NCI-H1436 treated with DMSO at 0.1 percent for 48 hours (cell line): ENCODE measurements around the gene MACROH2A1.

ENCODE experiments used
- DNase-seq: peaks from one replicate; lab custom pipeline; 2025; lab: John Stamatoyannopoulos, UW

The MACROH2A1 gene

DNA sequence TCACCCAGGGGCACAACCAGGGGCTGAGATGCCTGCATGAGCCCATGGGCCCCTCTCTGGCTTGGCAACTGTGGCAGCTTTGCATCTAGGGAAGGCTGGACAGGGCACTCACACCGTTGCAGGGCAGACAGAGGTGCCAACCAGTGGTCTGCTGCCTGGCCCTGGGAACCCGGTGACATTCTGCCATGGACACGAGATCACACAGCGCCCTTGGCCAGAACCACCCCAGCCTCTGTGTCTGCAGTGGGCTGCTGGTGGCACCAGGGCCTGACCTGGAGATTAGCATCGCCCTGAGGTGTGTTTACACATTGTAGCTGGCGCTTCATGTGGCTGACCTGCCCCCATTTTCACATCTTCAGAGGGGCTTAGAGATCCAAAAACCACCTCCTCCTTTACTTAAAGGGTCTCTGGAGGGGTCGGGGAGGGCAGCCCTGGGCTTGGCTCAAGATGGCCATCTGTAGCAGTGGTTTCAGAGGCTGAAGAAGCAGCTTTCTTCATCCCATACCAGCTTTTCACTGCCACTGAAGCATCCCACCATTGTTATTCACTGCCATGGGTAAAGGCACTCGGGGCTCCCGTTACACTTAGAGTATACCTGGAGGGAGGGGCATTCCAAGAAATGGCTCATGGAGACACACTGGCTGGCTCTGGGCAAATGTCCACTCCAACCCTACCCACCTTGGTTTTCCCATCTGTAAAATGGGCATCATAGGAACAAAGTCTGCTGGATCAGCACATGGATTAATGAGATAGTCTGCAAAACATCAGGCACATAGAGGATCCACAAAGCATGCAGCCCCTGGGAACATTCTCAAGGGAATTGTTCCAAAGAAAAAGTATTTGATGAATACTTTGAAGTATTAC, 36.7 kb upstream of the MACROH2A1 start:
- DNase-seq: no peak

DNA sequence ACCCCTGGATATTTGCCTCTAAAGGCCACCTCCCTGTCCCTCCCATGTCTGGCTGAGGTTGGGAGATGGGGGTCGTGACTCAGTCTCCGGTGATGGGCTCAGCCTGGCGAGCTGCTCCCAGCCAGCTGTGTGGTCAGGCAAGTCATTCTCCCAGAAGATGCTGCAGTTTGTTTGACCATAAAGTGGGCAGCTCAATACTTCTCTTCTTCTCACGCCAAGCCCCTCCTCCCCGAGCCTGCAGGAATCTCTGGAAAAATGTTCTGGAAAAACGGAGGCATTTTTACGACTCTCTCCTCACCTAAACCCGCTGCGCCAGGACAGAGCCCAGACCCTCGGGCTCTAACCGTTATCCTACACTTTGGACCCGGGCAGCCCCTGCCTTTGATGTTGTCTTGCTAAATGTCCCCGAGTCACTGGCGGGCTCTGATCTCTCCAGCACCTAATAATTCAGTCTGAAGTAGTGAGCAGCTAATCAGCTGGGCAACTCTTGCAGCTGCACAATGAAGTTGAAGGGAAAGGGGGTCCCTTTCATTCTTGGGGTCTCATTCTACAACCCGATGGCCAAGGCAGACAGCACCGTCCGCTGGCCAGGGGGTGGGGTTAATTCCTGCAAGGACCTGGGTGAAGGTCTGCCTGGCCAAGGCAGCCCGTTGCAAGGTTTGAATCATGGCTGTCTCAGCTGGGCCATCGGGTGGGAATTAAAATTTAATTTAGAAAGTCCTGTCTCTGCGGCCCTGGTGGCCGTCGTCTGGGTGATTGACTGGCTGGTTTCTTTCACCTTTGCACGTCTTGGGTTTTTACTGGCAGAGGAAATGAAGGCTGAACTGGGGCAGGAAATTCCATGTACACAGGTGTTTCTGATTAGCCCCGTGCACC, 35.8 kb upstream of the MACROH2A1 start:
- DNase-seq: no peak

- DNase-seq: no peak
Measured at GRCh38 chr5:135433681-135434426, 34.8 kb upstream of the MACROH2A1 start.

DNA sequence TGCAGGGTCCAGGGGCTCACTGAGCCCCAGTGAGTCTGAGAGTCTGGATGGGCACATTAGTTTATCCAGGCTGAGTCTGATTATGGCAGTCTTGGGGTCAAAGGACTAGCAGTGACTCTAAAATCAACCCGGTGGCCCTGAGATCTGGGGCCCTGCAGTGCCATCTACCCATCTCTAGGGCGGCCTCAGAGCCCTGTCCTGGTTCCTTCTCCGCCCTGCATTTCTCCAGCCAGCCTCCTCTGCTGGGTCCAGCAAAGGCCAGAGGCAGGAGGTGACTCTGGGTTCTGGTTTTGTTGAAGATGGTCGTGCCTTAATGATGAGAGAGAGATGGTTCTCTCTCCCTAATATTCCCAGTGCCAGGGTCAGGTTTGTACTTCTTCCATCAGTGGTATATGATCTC, 33.1 kb upstream of the MACROH2A1 start:
- no peak for DNase-seq

DNA sequence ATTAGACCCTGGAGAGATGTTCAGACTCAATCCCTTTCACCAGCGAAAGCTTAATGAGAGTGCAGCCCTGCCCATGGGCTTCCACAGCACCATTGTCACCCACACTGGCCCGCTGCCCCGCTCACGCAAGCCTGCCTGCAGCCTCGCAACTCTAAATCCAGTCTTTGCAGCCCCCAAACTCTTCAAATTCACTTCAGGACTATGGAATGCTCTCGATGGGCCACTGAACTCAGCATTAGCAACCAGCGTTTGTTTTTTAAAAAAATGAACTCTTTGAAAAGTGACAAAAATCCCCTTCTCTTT, 31.1 kb upstream of the MACROH2A1 start:
- DNase-seq: no peak

- no peak for DNase-seq
Measured at GRCh38 chr5:135429301-135430134, 30.5 kb upstream of the MACROH2A1 start.

GRCh38 chr5:135428586-135428985, 29.6 kb upstream of the MACROH2A1 start:
- no peak for DNase-seq

DNA sequence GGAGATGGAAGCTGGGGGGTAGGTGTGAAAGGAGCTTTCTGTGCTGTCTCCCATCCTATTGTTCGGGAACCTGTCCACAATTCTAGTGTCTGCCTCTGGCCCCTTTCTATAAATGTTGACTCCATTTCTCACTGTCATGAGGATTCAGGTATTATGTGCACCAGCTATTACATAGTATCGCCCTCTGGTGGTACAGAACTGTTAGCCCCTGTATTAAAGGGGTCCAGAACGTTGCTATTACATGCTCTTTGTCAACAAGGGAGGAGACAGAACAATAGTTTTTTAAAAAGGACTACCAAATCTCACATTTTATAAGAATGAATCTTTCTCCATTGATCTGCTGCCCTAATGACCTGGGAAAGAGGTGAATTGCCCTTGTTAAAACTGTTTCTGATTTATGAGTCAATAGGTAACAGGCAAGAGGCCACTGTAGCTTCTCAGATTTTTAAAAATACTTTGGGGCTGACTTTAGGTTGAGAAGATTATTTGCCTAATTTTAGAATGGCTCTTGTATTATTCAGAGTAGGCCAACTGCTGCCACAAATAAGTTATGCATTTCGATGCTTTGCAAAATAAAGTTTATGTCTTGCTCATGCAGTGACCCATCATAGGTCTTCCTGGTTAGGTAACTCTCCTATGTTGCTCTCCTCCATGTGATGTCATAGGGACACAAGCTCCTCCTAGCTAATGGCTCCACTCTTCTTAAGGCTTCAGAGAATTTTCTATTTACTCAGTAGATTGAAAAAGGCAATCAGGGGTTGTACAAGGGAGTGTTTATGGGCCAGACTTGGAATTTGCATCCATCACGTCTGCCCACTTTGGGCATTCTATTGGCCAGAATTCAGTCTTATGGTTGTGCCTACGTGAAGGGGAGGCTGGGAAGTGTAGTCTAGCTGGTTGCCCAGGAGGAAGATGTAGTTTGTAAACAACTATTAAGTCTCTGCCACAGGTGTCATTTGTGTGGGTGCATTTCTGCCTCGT, 27.4 kb upstream of the MACROH2A1 start:
- peak; percentile 11 for DNase-seq

GRCh38 chr5:135425641-135426040, 26.6 kb upstream of the MACROH2A1 start:
- no peak for DNase-seq

DNA sequence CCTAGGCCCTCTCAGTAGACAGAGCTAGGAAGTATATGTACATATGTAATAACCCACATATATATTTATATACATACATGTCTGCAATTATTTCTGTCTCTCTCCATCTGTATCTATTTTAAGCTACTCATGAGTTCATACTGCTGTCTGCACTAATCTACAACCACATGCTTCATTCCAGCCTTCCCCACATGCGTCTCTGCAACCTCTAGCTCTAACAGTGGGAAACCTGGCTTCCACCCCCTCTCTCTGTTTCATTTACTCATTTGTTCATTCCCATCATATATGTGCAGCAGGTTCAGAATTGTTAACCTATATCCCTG, 24.8 kb upstream of the MACROH2A1 start:
- DNase-seq: no peak

DNA sequence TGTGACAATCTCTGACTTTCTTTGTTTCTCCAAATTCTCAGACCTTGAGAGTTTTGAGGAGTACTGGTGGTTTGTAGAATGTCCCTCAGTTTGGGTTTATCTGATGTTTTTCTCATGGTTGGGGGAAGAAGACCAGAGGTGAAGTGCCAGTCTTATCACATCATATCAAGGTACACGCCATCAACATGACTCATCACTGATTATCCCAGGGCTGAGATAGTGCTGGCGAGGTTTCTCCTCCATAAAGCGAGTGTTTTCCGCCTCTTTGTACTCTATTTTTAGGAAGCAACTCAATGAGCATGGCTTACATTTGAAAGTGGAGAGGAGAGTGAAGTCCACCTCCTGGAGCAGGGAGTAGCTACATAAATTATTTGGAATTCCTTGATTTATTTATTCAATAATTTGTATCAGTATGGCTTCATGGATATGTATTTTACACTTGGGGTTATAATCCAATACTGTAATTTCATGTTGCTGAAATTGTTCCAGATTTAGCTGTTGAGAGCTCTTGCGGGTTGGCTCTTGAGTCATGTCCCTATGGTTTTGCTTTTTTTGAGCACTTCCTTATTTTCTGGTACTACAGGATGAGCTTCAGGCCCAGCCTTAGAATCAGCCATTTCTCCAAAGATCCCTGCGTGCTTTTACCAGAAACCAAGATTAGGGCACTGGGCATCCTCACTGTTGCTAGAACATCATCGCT, 24.3 kb upstream of the MACROH2A1 start:
- DNase-seq: no peak

DNA sequence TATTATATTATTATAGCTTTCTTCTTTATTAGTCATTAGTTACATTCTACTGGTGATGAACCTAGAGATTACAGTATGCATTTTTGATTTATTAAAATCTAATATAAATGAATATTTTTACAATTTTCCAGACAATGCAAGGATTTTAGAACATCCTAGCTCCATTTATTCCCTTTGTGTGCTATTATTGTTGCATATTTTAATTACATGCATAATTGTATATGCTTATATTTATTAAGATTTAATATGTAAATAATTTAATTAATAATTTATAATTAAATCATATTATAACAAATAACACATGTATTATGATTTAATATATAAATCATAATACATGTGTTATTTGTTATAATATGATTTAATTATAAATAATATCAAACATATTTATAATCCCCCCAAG, 23.4 kb upstream of the MACROH2A1 start:
- DNase-seq: no peak

DNA sequence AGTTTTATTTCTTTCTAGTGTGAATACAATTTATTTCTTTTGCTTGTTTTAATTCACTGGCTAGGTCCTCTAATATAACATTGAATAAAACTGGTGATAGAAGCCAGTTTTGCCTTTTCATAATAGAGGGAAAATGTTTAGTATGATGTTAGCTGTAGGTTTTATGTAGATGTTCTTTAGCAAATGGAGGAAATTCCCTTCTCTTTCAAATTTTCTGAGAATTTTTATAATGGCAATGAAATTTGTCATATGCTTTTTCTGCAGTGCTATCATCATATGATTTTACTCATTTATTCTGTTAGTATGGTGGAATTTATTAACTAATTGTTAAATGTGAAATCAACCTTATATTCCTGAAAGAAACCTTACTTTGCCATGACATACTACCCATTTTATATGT, 18.1 kb upstream of the MACROH2A1 start:
- DNase-seq: no peak

GRCh38 chr5:135405082-135405481, 6.1 kb upstream of the MACROH2A1 start:
- DNase-seq: no peak

DNA sequence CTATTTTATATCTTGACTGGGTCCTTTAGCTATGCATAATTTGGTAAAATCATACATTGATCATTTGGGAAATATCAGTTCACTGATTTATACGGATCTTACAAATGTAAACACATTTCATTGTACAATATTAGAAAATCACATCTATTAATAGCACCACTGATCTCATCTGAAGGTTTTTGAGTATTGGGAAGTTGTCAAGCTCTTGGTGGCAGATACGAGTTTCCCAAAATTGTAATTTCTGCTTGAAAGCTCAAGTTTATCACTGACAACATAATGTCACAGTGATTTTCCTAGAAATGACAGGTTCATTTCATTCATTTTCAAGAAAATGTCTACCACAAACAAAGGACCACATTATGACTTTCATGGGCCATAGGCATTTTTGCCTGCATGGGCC, 3.0 kb upstream of the MACROH2A1 start:
- DNase-seq: no peak

GRCh38 chr5:135400866-135401265, 1.8 kb upstream of the MACROH2A1 start:
- DNase-seq: no peak

DNA sequence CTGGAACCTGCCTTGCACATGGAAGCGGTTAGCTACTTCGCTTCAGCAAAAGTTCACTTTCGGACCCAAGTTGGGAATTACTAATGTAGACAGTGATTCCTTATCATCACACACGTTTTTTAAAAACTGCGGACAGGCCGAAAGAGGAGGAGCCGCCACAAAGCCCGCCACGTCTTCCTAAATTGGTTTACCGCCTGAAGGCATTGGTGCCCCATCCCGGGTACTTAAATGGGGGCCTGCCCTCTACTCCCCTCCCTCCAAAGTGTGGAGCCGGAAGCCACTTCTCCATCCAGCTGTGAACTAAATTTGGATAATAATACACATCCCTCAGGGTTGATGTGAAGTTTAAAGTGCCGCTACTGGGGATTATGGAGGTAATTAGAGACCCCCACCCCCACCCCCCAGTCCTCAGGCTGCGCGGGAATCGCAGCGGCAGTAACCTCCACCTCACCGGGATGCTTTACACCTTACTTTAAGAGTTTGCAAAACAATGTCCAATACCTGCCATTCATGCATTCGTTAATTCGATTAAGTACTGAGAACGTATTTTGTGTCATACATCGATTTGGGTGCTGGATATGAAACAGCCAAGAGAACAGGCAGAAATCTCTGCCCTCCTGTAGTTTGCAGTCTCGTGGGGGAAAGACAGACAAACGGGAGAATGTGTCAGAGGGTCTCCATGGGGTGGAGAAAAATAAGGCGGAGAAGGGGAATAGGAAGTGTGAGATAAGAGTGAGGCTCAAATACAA, 937 bp upstream of the MACROH2A1 start:
- no peak for DNase-seq

GRCh38 chr5:135398160-135398854, 724 bp downstream of the MACROH2A1 start:
- no peak for DNase-seq

DNA sequence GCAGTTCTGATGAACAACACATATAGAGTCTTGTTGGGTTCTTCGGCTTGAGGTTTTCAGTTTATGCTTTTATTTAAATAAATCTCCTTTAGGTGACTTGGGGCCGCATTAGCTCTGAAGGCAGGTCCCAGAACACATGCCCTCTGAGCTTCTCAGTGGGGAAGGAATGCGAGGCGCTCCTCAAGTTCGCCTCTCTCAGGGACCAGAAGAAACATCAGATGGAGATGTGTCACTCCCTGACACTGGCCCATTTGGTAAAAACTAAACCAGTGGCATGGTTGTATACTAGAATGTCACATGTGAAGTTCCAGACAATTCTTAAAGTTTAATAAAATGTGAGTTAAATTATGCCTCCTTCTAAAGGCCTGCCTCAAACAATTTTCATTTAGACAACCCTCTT, 1.9 kb downstream of the MACROH2A1 start:
- DNase-seq: no peak
